Left lung (tissue), 10 donors: ENCODE measurements around the gene WRAP73. TPM values are rescaled to one million over a fixed set of nuclear protein-coding genes. Genes with fewer than 3 reads are reported as not detected.

ENCODE experiments used
- ATAC-seq: fragments of 200-7000 bp; cut with Tn5 transposase; one replicate; pipeline ENCODE4 v1.9.1; 2020; ENCODE audit warnings: moderate library complexity
- DNase-seq, 4 donors: peaks; one replicate each; pipeline ENCODE4 v3.0.0-alpha.2; 2013 to 2020
- H3K27ac ChIP-seq, 2 donors: fragments of 200-600 bp; sonication (generic) in 1 of 2; one replicate each; pipeline versions ENCODE4 v1.5.0 to v1.8.0; 2020 to 2021
- H3K27me3 ChIP-seq, 2 donors: fragments of 200-600 bp; sonication (generic) in 1 of 2; one replicate each; pipeline versions ENCODE4 v1.5.0 to v1.8.0; 2020 to 2021
- H3K36me3 ChIP-seq, 2 donors: fragments of 200-600 bp; sonication (generic) in 1 of 2; one replicate each; pipeline versions ENCODE4 v1.5.0 to v1.8.0; 2020 to 2021
- H3K4me1 ChIP-seq, 2 donors: fragments of 200-600 bp; one replicate each; pipeline ENCODE4 v1.8.0; 2021
- H3K4me3 ChIP-seq, 2 donors: fragments of 200-600 bp; sonication (generic) in 1 of 2; one replicate each; pipeline versions ENCODE4 v1.5.0 to v1.8.0; 2020 to 2021; ENCODE audit warnings: mild to moderate bottlenecking in 1 of 2
- H3K9me3 ChIP-seq, 2 donors: fragments of 200-600 bp; sonication (generic) in 1 of 2; one replicate each; pipeline versions ENCODE4 v1.5.0 to v1.8.0; 2020 to 2021
- intact Hi-C, 2 donors: fragments of 100-400 bp; cut with DNase I; formaldehyde crosslinking; loops; one replicate each; pipeline versions ENCODE4 v1.11.2 to v1.14.2; 2022
- polyA plus RNA-seq, 6 donors: library from polyadenylated mRNA; unstranded; fragments of 120-200 nt; gene quantifications; one replicate each; pipeline ENCODE4 v1.2.1, GENCODE V29; 2013; ENCODE audit not compliant: insufficient read length in 6 of 6
- total RNA-seq, 2 donors: library from RNA; stranded (reverse); fragmentation: NEBNext Ultra II Directional; extraction: Animal tissue kit (Norgen Biotek cat#: 25700); gene quantifications; one replicate each; pipeline ENCODE4 v1.2.1, GENCODE V29; 2021
- TF ChIP-seq, protein P1 (sequence below), 2 donors: fragments of 200-600 bp; sonication (generic) in 1 of 2; IDR thresholded peaks; one replicate each; pipeline versions ENCODE4 v1.5.0 to v1.8.0; 2021; ENCODE audit warnings: antibody characterized with exemption in 2 of 2
- donor health status: DM: no; HTN: yes; CAD: no.
- donor health status: DM: no; HTN: no; CAD: no.

The WRAP73 gene
- total and polyA plus RNA-seq, 8 donors = 14.3 to 23.1 (median 16.0) TPM

DNA sequence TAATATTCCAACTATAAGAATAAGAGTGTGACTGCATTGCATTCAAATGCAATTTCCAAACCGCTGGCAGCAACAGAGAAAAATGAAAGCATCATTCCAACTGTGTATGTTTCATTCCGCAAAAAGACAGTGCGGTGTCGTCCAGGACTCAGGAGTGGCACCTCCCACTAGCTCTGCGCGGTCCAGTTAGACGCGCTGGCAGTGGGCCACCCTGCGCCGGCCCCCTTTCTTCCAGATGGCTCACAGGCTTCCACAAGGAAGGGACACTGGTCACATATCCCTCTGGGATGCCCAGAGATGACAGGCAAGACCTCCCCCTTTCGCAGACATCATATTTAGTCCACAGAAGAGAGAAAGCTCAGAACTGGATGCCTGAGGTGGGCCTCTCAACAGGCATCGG, 11.9 kb downstream of the WRAP73 start:
- intact Hi-C loops = no loop called here
- H3K4me3 ChIP-seq = no peak overlapping the region
- no peak for ATAC-seq
- H3K27ac ChIP-seq = no peak overlapping the region
- H3K27me3 ChIP-seq = no peaks in the 10 kb centered on the region
- H3K36me3 ChIP-seq = peaks cover 0 to 99% of the 10 kb centered on the region in 2 donors
- H3K9me3 ChIP-seq = no peaks in the 10 kb centered on the region
- no peak for DNase-seq
- TF ChIP-seq, protein P1, sequence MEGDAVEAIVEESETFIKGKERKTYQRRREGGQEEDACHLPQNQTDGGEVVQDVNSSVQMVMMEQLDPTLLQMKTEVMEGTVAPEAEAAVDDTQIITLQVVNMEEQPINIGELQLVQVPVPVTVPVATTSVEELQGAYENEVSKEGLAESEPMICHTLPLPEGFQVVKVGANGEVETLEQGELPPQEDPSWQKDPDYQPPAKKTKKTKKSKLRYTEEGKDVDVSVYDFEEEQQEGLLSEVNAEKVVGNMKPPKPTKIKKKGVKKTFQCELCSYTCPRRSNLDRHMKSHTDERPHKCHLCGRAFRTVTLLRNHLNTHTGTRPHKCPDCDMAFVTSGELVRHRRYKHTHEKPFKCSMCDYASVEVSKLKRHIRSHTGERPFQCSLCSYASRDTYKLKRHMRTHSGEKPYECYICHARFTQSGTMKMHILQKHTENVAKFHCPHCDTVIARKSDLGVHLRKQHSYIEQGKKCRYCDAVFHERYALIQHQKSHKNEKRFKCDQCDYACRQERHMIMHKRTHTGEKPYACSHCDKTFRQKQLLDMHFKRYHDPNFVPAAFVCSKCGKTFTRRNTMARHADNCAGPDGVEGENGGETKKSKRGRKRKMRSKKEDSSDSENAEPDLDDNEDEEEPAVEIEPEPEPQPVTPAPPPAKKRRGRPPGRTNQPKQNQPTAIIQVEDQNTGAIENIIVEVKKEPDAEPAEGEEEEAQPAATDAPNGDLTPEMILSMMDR (IDR thresholded peaks at IDR 0.05) = no peak
- H3K4me1 ChIP-seq = no peaks in the 10 kb centered on the region

- Histone ChIP-seq H3K27ac (no peak overlapping the region), H3K4me1 (no peaks in the 10 kb centered on the region), H3K4me3 (no peak overlapping the region), H3K9me3 (no peaks in the 10 kb centered on the region), H3K36me3 (peaks cover 0 to 100% of the 10 kb centered on the region in 2 donors), H3K27me3 (no peaks in the 10 kb centered on the region)
- ATAC-seq (no peak), DNase-seq (no peak)
- intact Hi-C loops = no loop called here
- TF ChIP-seq, protein P1 (IDR thresholded peaks at IDR 0.05) = no peak
These were observed 13.4 kb downstream of the WRAP73 start for GRCh38 chr1:3636531-3636930.

- TF ChIP-seq, protein P1 (IDR thresholded peaks at IDR 0.05) = no peak
- peak in 1 of 4 donors; percentile 30 for DNase-seq
- Histone ChIP-seq H3K9me3 (no peaks in the 10 kb centered on the region), H3K4me1 (no peaks in the 10 kb centered on the region), H3K27me3 (no peaks in the 10 kb centered on the region), H3K27ac (no peak overlapping the region), H3K4me3 (no peak overlapping the region), H3K36me3 (peaks cover 0 to 100% of the 10 kb centered on the region in 2 donors)
- ATAC-seq = no peak
- intact Hi-C loops = no loop called here
These were observed 13.8 kb downstream of the WRAP73 start for GRCh38 chr1:3636080-3636479.

DNA sequence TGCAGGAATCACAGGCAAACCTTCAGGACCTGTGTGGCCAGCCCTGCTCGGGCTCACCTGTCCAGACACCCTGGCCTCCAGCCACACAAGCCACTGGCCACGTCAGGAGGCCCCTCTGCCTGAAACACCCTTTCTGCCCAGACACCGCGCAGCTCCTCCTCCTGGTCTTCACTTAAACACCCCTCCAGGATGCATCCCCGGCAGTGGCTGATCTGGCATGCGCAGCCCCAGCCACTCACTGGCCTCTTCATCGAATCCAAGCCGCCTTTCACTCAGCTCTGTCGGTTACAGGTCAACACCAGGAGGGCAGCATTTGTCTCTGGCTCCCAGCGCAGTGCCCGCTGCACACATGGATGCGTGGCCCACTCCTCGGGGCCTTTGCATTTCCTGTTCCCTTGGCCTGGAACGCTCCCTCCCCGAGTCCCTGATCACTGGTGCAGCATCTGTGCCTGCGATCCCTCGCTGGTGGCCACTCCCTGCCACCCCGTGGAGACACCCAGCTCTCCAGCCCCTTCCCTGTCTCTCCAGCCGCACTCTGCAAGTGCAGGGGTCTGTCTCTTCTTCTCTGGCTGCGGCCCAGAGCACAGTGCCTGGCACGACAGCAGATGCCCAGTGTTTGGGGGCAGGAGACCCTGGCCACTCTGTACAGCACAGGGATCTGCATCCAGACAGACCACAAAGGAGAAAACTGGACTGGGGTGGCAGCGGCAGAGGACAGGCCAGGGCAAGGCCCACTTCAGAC, 15.7 kb downstream of the WRAP73 start:
- intact Hi-C loops = no loop called here
- TF ChIP-seq, protein P1 (IDR thresholded peaks at IDR 0.05) = no peak
- H3K27me3 ChIP-seq = no peaks in the 10 kb centered on the region
- H3K4me3 ChIP-seq = no peak overlapping the region
- peaks cover 0 to 100% of the 10 kb centered on the region in 2 donors for H3K36me3 ChIP-seq
- H3K4me1 ChIP-seq = peaks cover 0 to 9% of the 10 kb centered on the region in 2 donors
- ATAC-seq (no peak), DNase-seq (peak in 1 of 4 donors; percentile 49)
- no peak overlapping the region for H3K27ac ChIP-seq
- no peaks in the 10 kb centered on the region for H3K9me3 ChIP-seq

- TF ChIP-seq, protein P1 (IDR thresholded peaks at IDR 0.05) = no peak
- Histone ChIP-seq H3K4me3 (no peak overlapping the region), H3K36me3 (peaks cover 0 to 100% of the 10 kb centered on the region in 2 donors), H3K4me1 (peaks cover 0 to 9% of the 10 kb centered on the region in 2 donors), H3K27ac (no peak overlapping the region), H3K27me3 (no peaks in the 10 kb centered on the region), H3K9me3 (no peaks in the 10 kb centered on the region)
- DNase-seq (peak in 1 of 4 donors; percentile 63), ATAC-seq (no peak)
- intact Hi-C loops = no loop called here
These were observed 16.4 kb downstream of the WRAP73 start for GRCh38 chr1:3633344-3634058.
